OCI-LY3 (cell line): ENCODE data around the gene PALS1.

Experiments
- EZH2phosphoT487 ChIP-seq: fragments of 200-600 bp; shearing (Covaris generic); IDR thresholded peaks from 2 replicates; pipeline ENCODE4 v1.6.1; 2018; ENCODE audit warnings: antibody characterized with exemption, mixed run types, low read depth
- TF ChIP-seq, protein P1 (sequence below): fragments of 200-600, 300-600 bp; sonication (generic); IDR thresholded peaks from 2 replicates; pipeline ENCODE4 v1.5.1; 2014; ENCODE audit warnings: antibody characterized with exemption, low read length, low read depth

DNA sequence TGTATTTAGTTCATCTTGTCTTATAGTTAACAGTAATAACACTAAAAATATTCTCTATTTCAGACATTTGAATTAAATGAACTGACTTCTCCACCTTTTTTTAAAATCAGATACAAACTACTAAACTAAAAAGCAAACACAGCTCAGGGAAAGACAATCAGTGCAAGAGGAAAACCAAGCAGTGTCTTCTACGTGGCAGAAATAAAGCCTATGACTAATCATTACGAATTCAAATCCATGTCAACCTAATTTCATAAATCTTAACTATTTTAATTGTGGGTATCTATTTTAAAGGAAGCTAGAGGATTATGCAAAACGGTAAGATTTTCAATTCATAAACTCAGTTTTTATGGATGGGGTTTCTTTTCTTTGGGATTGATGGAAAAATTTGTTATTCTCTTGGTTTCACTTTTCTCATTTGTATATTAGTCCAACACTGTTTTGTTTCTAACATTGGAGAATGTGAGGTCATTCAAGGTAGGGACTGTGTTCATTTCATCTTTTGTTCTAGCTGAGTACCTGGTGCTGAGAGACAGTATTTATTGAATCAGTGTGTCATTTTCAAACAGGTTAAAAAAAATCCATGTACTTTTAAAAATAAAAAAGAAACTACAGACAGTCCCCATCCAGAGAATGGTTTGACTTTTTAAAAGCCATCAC lies 12.8 kb upstream of the PALS1 start:
- TF ChIP-seq, protein P1, sequence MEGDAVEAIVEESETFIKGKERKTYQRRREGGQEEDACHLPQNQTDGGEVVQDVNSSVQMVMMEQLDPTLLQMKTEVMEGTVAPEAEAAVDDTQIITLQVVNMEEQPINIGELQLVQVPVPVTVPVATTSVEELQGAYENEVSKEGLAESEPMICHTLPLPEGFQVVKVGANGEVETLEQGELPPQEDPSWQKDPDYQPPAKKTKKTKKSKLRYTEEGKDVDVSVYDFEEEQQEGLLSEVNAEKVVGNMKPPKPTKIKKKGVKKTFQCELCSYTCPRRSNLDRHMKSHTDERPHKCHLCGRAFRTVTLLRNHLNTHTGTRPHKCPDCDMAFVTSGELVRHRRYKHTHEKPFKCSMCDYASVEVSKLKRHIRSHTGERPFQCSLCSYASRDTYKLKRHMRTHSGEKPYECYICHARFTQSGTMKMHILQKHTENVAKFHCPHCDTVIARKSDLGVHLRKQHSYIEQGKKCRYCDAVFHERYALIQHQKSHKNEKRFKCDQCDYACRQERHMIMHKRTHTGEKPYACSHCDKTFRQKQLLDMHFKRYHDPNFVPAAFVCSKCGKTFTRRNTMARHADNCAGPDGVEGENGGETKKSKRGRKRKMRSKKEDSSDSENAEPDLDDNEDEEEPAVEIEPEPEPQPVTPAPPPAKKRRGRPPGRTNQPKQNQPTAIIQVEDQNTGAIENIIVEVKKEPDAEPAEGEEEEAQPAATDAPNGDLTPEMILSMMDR = no peak
- no peak for TF ChIP-seq EZH2phosphoT487
